ENCODE data around the gene INHBE. TPM values are rescaled to one million over a fixed set of nuclear protein-coding genes. Genes with fewer than 3 reads are reported as not detected.

Gene INHBE
- total RNA-seq, 1 donor, result 3.3 TPM

GRCh38 chr12:57460841-57461275 lies 5.8 kb downstream of the INHBE start:
- H3K4me3 ChIP-seq (ENCODE audit: insufficient read depth, low read length), result no peak overlapping the region
- peaks cover 16% of the 10 kb centered on the region for H3K4me1 ChIP-seq (ENCODE audit: insufficient read depth, low read length)

GRCh38 chr12:57461276-57461916 lies 6.3 kb downstream of the INHBE start:
- H4K20me1 ChIP-seq (ENCODE audit: insufficient read depth, low read length), result no peaks in the 10 kb centered on the region

More at GRCh38 chr12:57460841-57461275, 5.8 kb downstream of the INHBE start:
- Histone ChIP-seq H3K9me3 (ENCODE audit: low read depth, low read length) (no peaks in the 10 kb centered on the region), H3K36me3 (ENCODE audit: insufficient read depth, low read length) (no peaks in the 10 kb centered on the region), H2AFZ (ENCODE audit: low read length) (no peak overlapping the region), H3K4me2 (ENCODE audit: insufficient read depth, low read length) (peak overlapping the region; percentile 100), H3K27ac (ENCODE audit: low read depth, low read length) (no peak overlapping the region), H4K20me1 (ENCODE audit: insufficient read depth, low read length) (no peaks in the 10 kb centered on the region), H3K79me2 (ENCODE audit: insufficient read depth, low read length) (no peaks in the 10 kb centered on the region), H3K27me3 (ENCODE audit: insufficient read depth, low read length) (peaks cover 13% of the 10 kb centered on the region)
- no peak for DNase-seq (ENCODE audit: insufficient read length, low spot score, missing footprints)
- no peak for TF ChIP-seq CTCF (IDR thresholded peaks at IDR 0.05; ENCODE audit: extremely low read depth, low read depth, low read length)

GRCh38 chr12:57461917-57462250 lies 6.8 kb downstream of the INHBE start:
- no peak for TF ChIP-seq CTCF (IDR thresholded peaks at IDR 0.05; ENCODE audit: extremely low read depth, low read depth, low read length)
- no peaks in the 10 kb centered on the region for H4K20me1 ChIP-seq (ENCODE audit: insufficient read depth, low read length)
- H3K4me1 ChIP-seq (ENCODE audit: insufficient read depth, low read length), result peaks cover 16% of the 10 kb centered on the region
- no peaks in the 10 kb centered on the region for H3K79me2 ChIP-seq (ENCODE audit: insufficient read depth, low read length)
- H3K4me2 ChIP-seq (ENCODE audit: insufficient read depth, low read length), result peak overlapping the region; percentile 100
- peaks cover 16% of the 10 kb centered on the region for H3K27me3 ChIP-seq (ENCODE audit: insufficient read depth, low read length)
- peak; percentile 81 for DNase-seq (ENCODE audit: insufficient read length, low spot score, missing footprints)
- H3K4me3 ChIP-seq (ENCODE audit: insufficient read depth, low read length), result peak overlapping the region; percentile 72
- H3K36me3 ChIP-seq (ENCODE audit: insufficient read depth, low read length), result no peaks in the 10 kb centered on the region
- H2AFZ ChIP-seq (ENCODE audit: low read length), result peak overlapping the region; percentile 67
- no peaks in the 10 kb centered on the region for H3K9me3 ChIP-seq (ENCODE audit: low read depth, low read length)
- no peak overlapping the region for H3K27ac ChIP-seq (ENCODE audit: low read depth, low read length)

More at GRCh38 chr12:57461276-57461916, 6.3 kb downstream of the INHBE start:
- Histone ChIP-seq H3K4me2 (ENCODE audit: insufficient read depth, low read length) (peak overlapping the region; percentile 100), H3K27me3 (ENCODE audit: insufficient read depth, low read length) (peaks cover 16% of the 10 kb centered on the region), H2AFZ (ENCODE audit: low read length) (no peak overlapping the region), H3K79me2 (ENCODE audit: insufficient read depth, low read length) (no peaks in the 10 kb centered on the region), H3K9me3 (ENCODE audit: low read depth, low read length) (no peaks in the 10 kb centered on the region), H3K4me1 (ENCODE audit: insufficient read depth, low read length) (peaks cover 16% of the 10 kb centered on the region), H3K4me3 (ENCODE audit: insufficient read depth, low read length) (peak overlapping the region; percentile 72), H3K27ac (ENCODE audit: low read depth, low read length) (no peak overlapping the region), H3K36me3 (ENCODE audit: insufficient read depth, low read length) (no peaks in the 10 kb centered on the region)
- DNase-seq (ENCODE audit: insufficient read length, low spot score, missing footprints), result peak; percentile 92
- no peak for TF ChIP-seq CTCF (IDR thresholded peaks at IDR 0.05; ENCODE audit: extremely low read depth, low read depth, low read length)

- Histone ChIP-seq H2AFZ (ENCODE audit: low read length) (peak overlapping the region; percentile 67), H3K4me2 (ENCODE audit: insufficient read depth, low read length) (peak overlapping the region; percentile 100), H3K36me3 (ENCODE audit: insufficient read depth, low read length) (no peaks in the 10 kb centered on the region), H3K9me3 (ENCODE audit: low read depth, low read length) (no peaks in the 10 kb centered on the region), H3K4me3 (ENCODE audit: insufficient read depth, low read length) (peak overlapping the region; percentile 72), H4K20me1 (ENCODE audit: insufficient read depth, low read length) (no peaks in the 10 kb centered on the region), H3K4me1 (ENCODE audit: insufficient read depth, low read length) (peaks cover 16% of the 10 kb centered on the region), H3K27ac (ENCODE audit: low read depth, low read length) (no peak overlapping the region), H3K27me3 (ENCODE audit: insufficient read depth, low read length) (peaks cover 19% of the 10 kb centered on the region), H3K79me2 (ENCODE audit: insufficient read depth, low read length) (no peaks in the 10 kb centered on the region)
- peak; percentile 99 for DNase-seq (ENCODE audit: insufficient read length, low spot score, missing footprints)
- TF ChIP-seq CTCF (IDR thresholded peaks at IDR 0.05; ENCODE audit: extremely low read depth, low read depth, low read length), result peak; percentile 98
Measured at GRCh38 chr12:57462251-57462911, 7.3 kb downstream of the INHBE start.
